ENCODE measurements around the gene VPS8.

GRCh38 chr3:184857099-184857498 is 45.1 kb downstream of the VPS8 start:
- TF ChIP-seq ZBTB33 (CRISPR knock-in tag; IDR thresholded peaks at IDR 0.05) (no peak), ZMYM3 (CRISPR knock-in tag; IDR thresholded peaks at IDR 0.05) (no peak), THRA (CRISPR knock-in tag; IDR thresholded peaks at IDR 0.05; ENCODE audit: borderline replicate concordance) (no peak), ZBTB26 (CRISPR knock-in tag; IDR thresholded peaks at IDR 0.05; ENCODE audit: borderline replicate concordance) (no peak), MYC (CRISPR knock-in tag; IDR thresholded peaks at IDR 0.05; ENCODE audit: borderline replicate concordance) (no peak), ZMYM4 (CRISPR knock-in tag; IDR thresholded peaks at IDR 0.05) (no peak), TSC22D2 (CRISPR knock-in tag; IDR thresholded peaks at IDR 0.05; ENCODE audit: borderline replicate concordance) (no peak), UBTF (CRISPR knock-in tag; IDR thresholded peaks at IDR 0.05) (no peak), ZNF138 (CRISPR knock-in tag; IDR thresholded peaks at IDR 0.05; ENCODE audit: low read depth) (no peak), IKZF1 (IDR thresholded peaks at IDR 0.05) (no peak)

Data from HepG2 (cell line).